Mesenchymal stem cell (in vitro differentiated cells and primary cell): ENCODE results near the gene KCNH5.
A peak's percentile ranks its signal among the peaks of the same experiment; 100 is the strongest.

Source experiments
- DNase-seq: peaks from one replicate; pipeline ENCODE4 v3.0.0-alpha.2; 2013
- H2AFZ ChIP-seq: one replicate; pipeline ENCODE4 v1.6.1; 2013; ENCODE audit warnings: low read depth, mild to moderate bottlenecking, control low read depth, inconsistent platforms, low read length, moderate library complexity
- H2AK5ac ChIP-seq: 2 replicates; pipeline ENCODE4 v1.6.1; 2013; ENCODE audit warnings: low read length, moderate library complexity, mild to moderate bottlenecking, inconsistent platforms; ENCODE audit not compliant: severe bottlenecking
- H2BK120ac ChIP-seq: one replicate; pipeline ENCODE4 v1.6.1; 2013; ENCODE audit warnings: low read depth, mild to moderate bottlenecking, inconsistent platforms, low read length, moderate library complexity
- H2BK12ac ChIP-seq, 2 experiments: one replicate each; pipeline ENCODE4 v1.6.1; 2013; ENCODE audit warnings: inconsistent platforms in 2 of 2, low read length in 2 of 2, mild to moderate bottlenecking in 2 of 2, moderate library complexity in 2 of 2, control low read depth in 1 of 2
- H2BK15ac ChIP-seq: one replicate; pipeline ENCODE4 v1.6.1; 2013; ENCODE audit warnings: mild to moderate bottlenecking, low read depth, inconsistent platforms; ENCODE audit not compliant: poor library complexity, severe bottlenecking
- H2BK5ac ChIP-seq: 2 replicates; pipeline ENCODE4 v1.6.1; 2013; ENCODE audit warnings: low read depth, mild to moderate bottlenecking, low read length, control low read depth, inconsistent platforms; ENCODE audit not compliant: poor library complexity, severe bottlenecking
- H3K14ac ChIP-seq, 2 experiments: one replicate each; pipeline ENCODE4 v1.6.1; 2013; ENCODE audit warnings: inconsistent platforms in 2 of 2, low read length in 2 of 2, control low read depth in 1 of 2, mild to moderate bottlenecking in 1 of 2, moderate library complexity in 1 of 2
- H3K18ac ChIP-seq, 2 experiments: one replicate each; pipeline ENCODE4 v1.6.1; 2013; ENCODE audit warnings: inconsistent platforms in 2 of 2, low read length in 2 of 2, control low read depth in 1 of 2, low read depth in 1 of 2, mild to moderate bottlenecking in 1 of 2
- H3K23ac ChIP-seq, 2 experiments: one replicate each; pipeline ENCODE4 v1.6.1; 2013; ENCODE audit warnings: inconsistent platforms in 2 of 2, low read length in 2 of 2, mild to moderate bottlenecking in 2 of 2, moderate library complexity in 2 of 2, control low read depth in 1 of 2
- H3K27ac ChIP-seq: 2 replicates; pipeline ENCODE4 v1.5.1; 2013; ENCODE audit warnings: mild to moderate bottlenecking, moderate library complexity, low read length, control low read depth, inconsistent platforms; ENCODE audit not compliant: poor library complexity, severe bottlenecking
- H3K27me3 ChIP-seq, 2 experiments: 2 replicates each; pipeline versions ENCODE4 v1.6.1 to v1.7.0; 2013; ENCODE audit warnings: low read length in 2 of 2, mild to moderate bottlenecking in 2 of 2, moderate library complexity in 2 of 2, control low read depth in 1 of 2, inconsistent platforms in 1 of 2; ENCODE audit not compliant: control insufficient read depth in 1 of 2, insufficient read depth in 1 of 2
- H3K36me3 ChIP-seq, 2 experiments: 2 replicates each; pipeline versions ENCODE4 v1.6.1 to v1.7.0; 2013; ENCODE audit warnings: low read length in 2 of 2, control low read depth in 1 of 2, inconsistent platforms in 1 of 2, low read depth in 1 of 2, mild to moderate bottlenecking in 1 of 2; ENCODE audit not compliant: insufficient read depth in 2 of 2, control insufficient read depth in 1 of 2
- H3K4ac ChIP-seq, 2 experiments: one replicate each; pipeline ENCODE4 v1.6.1; 2013; ENCODE audit warnings: inconsistent platforms in 2 of 2, low read length in 2 of 2, mild to moderate bottlenecking in 2 of 2, moderate library complexity in 2 of 2, control low read depth in 1 of 2, low read depth in 1 of 2
- H3K4me1 ChIP-seq: 2 replicates; pipeline ENCODE4 v1.6.1; 2013; ENCODE audit warnings: low read depth, low read length, control low read depth; ENCODE audit not compliant: control insufficient read depth, insufficient read depth
- H3K4me2 ChIP-seq: 2 replicates; pipeline ENCODE4 v1.6.1; 2013; ENCODE audit warnings: low read length, mild to moderate bottlenecking, inconsistent platforms; ENCODE audit not compliant: poor library complexity, severe bottlenecking
- H3K4me3 ChIP-seq, 2 experiments: 2 replicates each; pipeline versions ENCODE4 v1.5.1 to v1.7.0; 2013; ENCODE audit warnings: low read length in 2 of 2, mild to moderate bottlenecking in 2 of 2, control low read depth in 1 of 2, low read depth in 1 of 2; ENCODE audit not compliant: insufficient read depth in 1 of 2
- H3K79me1 ChIP-seq: replicated peaks from 2 replicates; pipeline ENCODE4 v1.6.1; 2013; ENCODE audit warnings: mild to moderate bottlenecking, control low read depth, low read length, inconsistent platforms; ENCODE audit not compliant: poor library complexity, severe bottlenecking
- H3K9ac ChIP-seq: 2 replicates; pipeline ENCODE4 v1.7.0; 2013; ENCODE audit warnings: mild to moderate bottlenecking, low read length, moderate library complexity
- H3K9me3 ChIP-seq: 2 replicates; pipeline ENCODE4 v1.7.0; 2013; ENCODE audit warnings: mild to moderate bottlenecking, low read length; ENCODE audit not compliant: control insufficient read depth
- H4K8ac ChIP-seq: one replicate; pipeline ENCODE4 v1.6.1; 2013; ENCODE audit warnings: inconsistent platforms, mild to moderate bottlenecking, low read length, moderate library complexity
- H4K91ac ChIP-seq: one replicate; pipeline ENCODE4 v1.6.1; 2013; ENCODE audit warnings: mild to moderate bottlenecking, low read length, inconsistent platforms
- WGBS: methylation state at CpG from one replicate; pipeline ENCODE4 v1.1.7; 2013; ENCODE audit warnings: mixed read lengths; 5-methylcytosine and 5-hydroxymethylcytosine counted together

The KCNH5 gene

DNA sequence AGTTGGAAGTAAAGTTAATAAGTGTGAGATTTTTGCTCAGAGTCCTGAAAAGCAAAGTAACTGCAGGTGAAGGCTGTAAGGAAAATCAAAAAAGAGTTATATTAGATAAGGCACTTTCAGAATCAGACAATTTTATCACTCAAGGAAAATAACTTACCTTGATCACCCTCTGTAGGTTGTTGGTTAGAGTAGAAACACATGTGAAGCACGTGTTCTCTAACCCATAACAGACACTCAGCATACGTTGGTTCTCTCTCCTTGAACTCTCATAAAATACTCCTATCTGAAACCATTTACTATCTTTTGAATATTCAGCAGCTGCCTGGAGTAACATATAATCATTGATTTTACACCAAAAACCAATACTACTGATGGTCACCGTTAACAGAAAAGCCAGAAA lies 335.5 kb downstream of the KCNH5 start:
- no peak for DNase-seq
- Histone ChIP-seq H2BK5ac (no peak overlapping the region), H4K91ac (no peak overlapping the region), H3K4me2 (no peak overlapping the region), H2BK15ac (no peak overlapping the region), H3K27ac (no peak overlapping the region), H4K8ac (no peak overlapping the region), H3K9me3 (no peaks in the 10 kb centered on the region), H3K23ac (no peak overlapping the region), H2BK120ac (no peak overlapping the region), H3K9ac (no peak overlapping the region), H3K4ac (no peak overlapping the region), H3K27me3 (no peaks in the 10 kb centered on the region), H3K79me1 (no peaks in the 10 kb centered on the region), H2AK5ac (no peak overlapping the region), H3K18ac (no peak overlapping the region), H3K36me3 (no peaks in the 10 kb centered on the region), H3K14ac (no peak overlapping the region), H3K4me3 (no peak overlapping the region), H2AFZ (no peak overlapping the region), H2BK12ac (no peak overlapping the region), H3K4me1 (no peaks in the 10 kb centered on the region)
- WGBS: 61% methylated on average over 3 of the region's 3 CpGs

DNA sequence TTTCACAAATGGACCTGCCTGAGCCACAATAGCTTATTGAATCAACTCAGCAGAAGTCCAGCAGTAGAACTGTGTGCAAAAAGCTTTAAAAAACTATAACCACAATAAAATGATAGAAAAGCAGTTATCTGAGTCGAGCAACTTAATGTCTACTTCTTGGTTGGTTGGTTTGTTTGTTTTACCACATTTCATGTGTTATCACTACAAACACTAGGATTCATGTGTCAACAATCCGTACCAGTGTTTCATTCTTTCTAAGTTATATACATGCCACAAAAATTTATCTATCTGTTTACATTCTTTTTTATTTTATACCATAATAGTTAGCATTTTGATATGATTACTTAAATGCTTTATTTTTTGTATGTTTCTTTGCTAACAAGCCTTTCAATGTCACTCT lies 339.0 kb downstream of the KCNH5 start:
- no peak overlapping the region for H2BK120ac ChIP-seq
- no peak overlapping the region for H3K27ac ChIP-seq
- H3K79me1 ChIP-seq: no peaks in the 10 kb centered on the region
- H4K8ac ChIP-seq: no peak overlapping the region
- H3K36me3 ChIP-seq: no peaks in the 10 kb centered on the region
- DNase-seq: no peak
- H4K91ac ChIP-seq: no peak overlapping the region
- H2BK15ac ChIP-seq: no peak overlapping the region
- H3K4me3 ChIP-seq: no peak overlapping the region
- H3K9ac ChIP-seq: no peak overlapping the region
- no peak overlapping the region for H2BK12ac ChIP-seq
- H3K4me2 ChIP-seq: no peak overlapping the region
- H3K9me3 ChIP-seq: no peaks in the 10 kb centered on the region
- no peak overlapping the region for H3K18ac ChIP-seq
- no peak overlapping the region for H3K14ac ChIP-seq
- H3K4me1 ChIP-seq: no peaks in the 10 kb centered on the region
- H3K27me3 ChIP-seq: no peaks in the 10 kb centered on the region
- no CpG with 5 or more reads among the region's 2 CpGs for WGBS
- no peak overlapping the region for H2BK5ac ChIP-seq
- no peak overlapping the region for H2AK5ac ChIP-seq
- no peak overlapping the region for H3K4ac ChIP-seq
- H2AFZ ChIP-seq: no peak overlapping the region
- H3K23ac ChIP-seq: no peak overlapping the region

DNA sequence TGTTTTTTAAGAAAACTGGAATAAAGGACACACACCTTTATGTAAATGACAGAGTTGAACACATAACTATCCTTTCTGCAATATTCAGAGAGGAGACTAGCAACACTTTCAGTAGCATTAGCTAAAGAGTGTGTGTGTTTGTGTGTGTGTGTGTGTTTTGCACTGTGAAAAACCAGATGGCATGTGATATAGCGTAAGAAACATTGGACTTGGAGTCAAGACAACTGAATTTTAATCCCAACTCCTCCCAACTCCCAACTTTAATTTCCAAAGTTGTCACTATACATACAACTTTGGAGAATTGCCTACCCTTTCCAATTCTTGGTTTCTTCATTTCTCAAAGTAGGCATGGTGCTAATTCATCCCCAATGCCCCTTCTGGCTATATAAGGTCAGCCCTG lies 347.8 kb downstream of the KCNH5 start:
- H3K4me1 ChIP-seq: no peaks in the 10 kb centered on the region
- H3K9ac ChIP-seq: no peak overlapping the region
- no peak overlapping the region for H2BK5ac ChIP-seq
- H3K36me3 ChIP-seq: no peaks in the 10 kb centered on the region
- no peak overlapping the region for H3K4me2 ChIP-seq
- H3K9me3 ChIP-seq: no peaks in the 10 kb centered on the region
- H4K8ac ChIP-seq: no peak overlapping the region
- no peak overlapping the region for H4K91ac ChIP-seq
- no peak overlapping the region for H2BK15ac ChIP-seq
- WGBS: 100% methylated on average over 1 of the region's 1 CpG
- no peaks in the 10 kb centered on the region for H3K27me3 ChIP-seq
- H3K23ac ChIP-seq: no peak overlapping the region
- no peak overlapping the region for H3K27ac ChIP-seq
- H3K18ac ChIP-seq: no peak overlapping the region
- no peak for DNase-seq
- H3K4ac ChIP-seq: no peak overlapping the region
- no peak overlapping the region for H3K14ac ChIP-seq
- no peak overlapping the region for H2BK120ac ChIP-seq
- no peak overlapping the region for H2BK12ac ChIP-seq
- H3K79me1 ChIP-seq: no peaks in the 10 kb centered on the region
- no peak overlapping the region for H2AK5ac ChIP-seq
- no peak overlapping the region for H2AFZ ChIP-seq
- H3K4me3 ChIP-seq: no peak overlapping the region

DNA sequence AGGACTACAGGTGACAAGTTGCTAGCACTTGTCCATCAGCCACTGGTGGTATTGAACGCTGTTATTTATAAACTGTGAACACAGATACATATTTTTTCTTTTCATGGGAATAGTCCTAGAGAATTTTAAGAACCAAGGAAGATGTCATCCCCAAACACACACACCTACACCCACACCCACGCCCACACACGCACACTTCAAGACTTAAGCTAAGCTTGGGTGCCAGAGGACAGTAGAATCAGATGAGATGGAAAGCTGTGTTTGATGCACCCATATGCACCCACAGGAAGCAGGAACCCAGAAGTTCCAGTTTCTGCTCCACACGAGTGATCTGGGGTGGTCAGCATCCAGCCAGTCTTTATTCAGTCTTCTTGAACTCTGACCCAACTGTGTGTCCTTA lies 348.3 kb downstream of the KCNH5 start:
- H3K27me3 ChIP-seq: no peaks in the 10 kb centered on the region
- no peak overlapping the region for H2AK5ac ChIP-seq
- DNase-seq: no peak
- H3K9ac ChIP-seq: no peak overlapping the region
- H2BK120ac ChIP-seq: no peak overlapping the region
- H3K27ac ChIP-seq: no peak overlapping the region
- H3K9me3 ChIP-seq: no peaks in the 10 kb centered on the region
- H2AFZ ChIP-seq: no peak overlapping the region
- 96% methylated on average over 3 of the region's 4 CpGs for WGBS
- H4K8ac ChIP-seq: no peak overlapping the region
- no peak overlapping the region for H2BK15ac ChIP-seq
- peak overlapping the region in 1 of 2 experiments; percentile 78 for H3K18ac ChIP-seq
- no peaks in the 10 kb centered on the region for H3K36me3 ChIP-seq
- H3K4me3 ChIP-seq: no peak overlapping the region
- no peaks in the 10 kb centered on the region for H3K79me1 ChIP-seq
- H4K91ac ChIP-seq: peak overlapping the region; percentile 6
- no peak overlapping the region for H2BK12ac ChIP-seq
- no peak overlapping the region for H3K4me2 ChIP-seq
- H3K4ac ChIP-seq: no peak overlapping the region
- H2BK5ac ChIP-seq: no peak overlapping the region
- H3K14ac ChIP-seq: no peak overlapping the region
- no peaks in the 10 kb centered on the region for H3K4me1 ChIP-seq
- H3K23ac ChIP-seq: no peak overlapping the region
